GM23338 (cell line): Measurements from ENCODE around the gene USP16. TPM values are rescaled to one million over a fixed set of nuclear protein-coding genes. Genes with fewer than 3 reads are reported as not detected.

Experiments
- ATAC-seq: fragments of 200-7000 bp; cut with Tn5 transposase; 3 replicates; pipeline ENCODE4 v1.9.1; 2020
- DNase-seq: peaks from one replicate; pipeline ENCODE4 v3.0.0-alpha.2; 2015; ENCODE audit warnings: low spot score
- H2AFZ ChIP-seq: fragments of 200-600 bp; sonication (generic); 2 replicates; pipeline ENCODE4 v1.8.0; 2016; ENCODE audit warnings: antibody characterized with exemption, mild to moderate bottlenecking, moderate library complexity
- H3F3A ChIP-seq: fragments of 200-600 bp; sonication (generic); replicated peaks from 2 replicates; pipeline ENCODE4 v1.8.0; 2017; ENCODE audit warnings: antibody characterized with exemption, mixed run types, low read depth
- H3K27ac ChIP-seq: fragments of 200-600 bp; sonication (generic); 2 replicates; pipeline ENCODE4 v1.6.1; 2016; ENCODE audit warnings: low read depth
- H3K27me3 ChIP-seq: fragments of 200-600 bp; sonication (generic); 2 replicates; pipeline ENCODE4 v1.8.0; 2016; ENCODE audit warnings: mild to moderate bottlenecking, mixed run types, moderate library complexity; ENCODE audit not compliant: insufficient read depth
- H3K36me3 ChIP-seq: fragments of 200-600 bp; sonication (generic); 2 replicates; pipeline ENCODE4 v1.8.0; 2016; ENCODE audit warnings: mild to moderate bottlenecking; ENCODE audit not compliant: insufficient read depth
- H3K4me1 ChIP-seq: fragments of 200-600 bp; sonication (generic); 2 replicates; pipeline ENCODE4 v1.8.0; 2016; ENCODE audit warnings: mild to moderate bottlenecking, moderate library complexity; ENCODE audit not compliant: insufficient read depth
- H3K4me2 ChIP-seq: fragments of 200-600 bp; sonication (generic); 2 replicates; pipeline ENCODE4 v1.7.1; 2017; ENCODE audit warnings: mixed run types
- H3K4me3 ChIP-seq: fragments of 200-600 bp; sonication (generic); 2 replicates; pipeline ENCODE4 v1.6.1; 2016; ENCODE audit warnings: mixed run types
- H3K79me2 ChIP-seq: fragments of 200-600 bp; sonication (generic); replicated peaks from 2 replicates; pipeline ENCODE4 v1.8.0; 2017; ENCODE audit warnings: mild to moderate bottlenecking; ENCODE audit not compliant: insufficient read depth
- H3K9me2 ChIP-seq: fragments of 200-600 bp; sonication (generic); 2 replicates; pipeline ENCODE4 v1.8.0; 2017; ENCODE audit not compliant: insufficient read depth
- H4K20me1 ChIP-seq: fragments of 200-600 bp; sonication (generic); replicated peaks from 2 replicates; pipeline ENCODE4 v1.8.0; 2017; ENCODE audit warnings: mild to moderate bottlenecking; ENCODE audit not compliant: insufficient read depth
- H3K27ac Mint-ChIP-seq: 2 replicates; pipeline ENCODE4 v1.8.0; 2020; ENCODE audit warnings: inconsistent platforms, mild to moderate bottlenecking, moderate library complexity, mixed read lengths
- H3K27me3 Mint-ChIP-seq: 3 replicates; pipeline ENCODE4 v1.8.0; 2022; ENCODE audit warnings: low read depth, mild to moderate bottlenecking, moderate library complexity, mixed read lengths, inconsistent platforms; ENCODE audit not compliant: insufficient read depth, poor library complexity
- H3K36me3 Mint-ChIP-seq: 3 replicates; pipeline ENCODE4 v1.8.0; 2021; ENCODE audit warnings: low read depth, mild to moderate bottlenecking, inconsistent platforms, moderate library complexity, mixed read lengths
- H3K4me1 Mint-ChIP-seq: 3 replicates; pipeline ENCODE4 v1.8.0; 2020; ENCODE audit warnings: mild to moderate bottlenecking, inconsistent platforms, mixed read lengths
- H3K4me3 Mint-ChIP-seq: 3 replicates; pipeline ENCODE4 v1.8.0; 2021; ENCODE audit warnings: moderate library complexity, mild to moderate bottlenecking, inconsistent platforms, mixed read lengths
- H3K9me3 Mint-ChIP-seq: 3 replicates; pipeline ENCODE4 v1.8.0; 2020; ENCODE audit warnings: moderate library complexity, mild to moderate bottlenecking, inconsistent platforms, mixed read lengths
- CREB1 ChIP-seq: fragments of 250-450 bp; sonication (Bioruptor Pico); IDR thresholded peaks from 2 replicates; pipeline ENCODE4 v1.5.0; 2020; ENCODE audit warnings: low read depth, mild to moderate bottlenecking, moderate library complexity
- EZH2 ChIP-seq: fragments of 200-600 bp; sonication (generic); IDR thresholded peaks from one replicate; pipeline ENCODE4 v1.8.0; 2017; ENCODE audit warnings: antibody characterized with exemption, mild to moderate bottlenecking, low read depth; ENCODE audit not compliant: unreplicated experiment
- EZH2phosphoT487 ChIP-seq: fragments of 200-600 bp; sonication (generic); IDR thresholded peaks from one replicate; pipeline ENCODE4 v1.8.1; 2018; ENCODE audit warnings: antibody characterized with exemption; ENCODE audit not compliant: unreplicated experiment
- JUNB ChIP-seq: IDR thresholded peaks from one replicate; pipeline ENCODE4 v1.6.1; 2016; ENCODE audit warnings: antibody characterized with exemption; ENCODE audit not compliant: unreplicated experiment
- NANOG ChIP-seq: IDR thresholded peaks from 2 replicates; pipeline ENCODE4 v1.6.1; 2016; ENCODE audit warnings: antibody characterized with exemption, borderline replicate concordance
- POLR2AphosphoS5 ChIP-seq: IDR thresholded peaks from 2 replicates; pipeline ENCODE4 v1.6.1; 2016; ENCODE audit warnings: antibody characterized with exemption, low read depth
- STAT1 ChIP-seq: IDR thresholded peaks from one replicate; pipeline ENCODE4 v1.6.1; 2016; ENCODE audit warnings: antibody characterized with exemption; ENCODE audit not compliant: unreplicated experiment
- ZNF114 ChIP-seq: fragments of 250-450 bp; sonication (Bioruptor Pico); IDR thresholded peaks from 2 replicates; pipeline ENCODE4 v1.5.0; 2020; ENCODE audit warnings: mild to moderate bottlenecking, moderate library complexity
- ZNF331 ChIP-seq: fragments of 250-450 bp; sonication (Bioruptor Pico); IDR thresholded peaks from 2 replicates; pipeline ENCODE4 v1.5.0; 2020; ENCODE audit warnings: low read depth, mild to moderate bottlenecking, moderate library complexity
- polyA plus RNA-seq: library from polyadenylated mRNA; unstranded; fragments of >200 nt; fragmentation: Nextera tagmentation; extraction: Ambion mirVana; gene quantifications from 2 replicates; pipeline ENCODE4 v1.2.1, GENCODE V29; 2016
- total RNA-seq: library from RNA; depleted of rRNA; stranded (reverse); fragments of >200 nt; shearing (Covaris generic); gene quantifications from 2 replicates; pipeline ENCODE4 v1.2.3, GENCODE V29; 2014
- TF ChIP-seq, protein P1 (sequence below): fragments of 250-450 bp; sonication (Bioruptor Pico); IDR thresholded peaks from 2 replicates; pipeline ENCODE4 v1.5.0; 2020; ENCODE audit warnings: mild to moderate bottlenecking, moderate library complexity
- TF ChIP-seq, protein P2 (sequence below): IDR thresholded peaks from 2 replicates; pipeline ENCODE4 v1.6.1; 2016; ENCODE audit warnings: antibody characterized with exemption
- TF ChIP-seq, protein P3 (sequence below), 2 experiments: fragments of 200-600 bp in 1 of 2; sonication (generic) in 1 of 2; conservative IDR thresholded peaks; 2 replicates each; pipeline versions ENCODE4 v1.5.1 to v1.6.1; 2016 to 2017; ENCODE audit warnings: antibody characterized with exemption in 2 of 2, low read depth in 2 of 2, mild to moderate bottlenecking in 2 of 2, moderate library complexity in 1 of 2
- TF ChIP-seq, protein P4 (sequence below): IDR thresholded peaks from one replicate; pipeline ENCODE4 v1.6.1; 2018; ENCODE audit warnings: antibody characterized with exemption; ENCODE audit not compliant: unreplicated experiment

USP16 gene
- total and polyA plus RNA-seq, 2 experiments from 2014 or later, result 19.7 to 70.4 TPM

DNA sequence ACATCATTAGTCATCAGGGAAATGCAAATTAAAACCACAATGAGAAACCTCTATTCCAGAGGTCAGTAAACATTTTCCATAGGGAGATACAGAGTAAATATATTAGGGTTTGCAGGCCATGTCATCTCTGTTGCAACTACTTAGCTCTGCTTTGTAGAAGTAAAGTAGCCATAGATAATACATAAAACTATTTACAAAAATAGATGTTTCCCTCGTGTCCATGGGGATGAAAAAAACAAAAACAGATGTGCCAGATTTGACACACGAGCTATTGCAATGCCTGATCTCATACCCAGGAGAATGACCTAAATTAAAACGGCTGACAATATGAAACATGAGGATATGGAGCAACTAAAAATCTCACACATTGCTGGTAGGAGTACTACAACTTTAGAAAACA, 49.1 kb upstream of the USP16 start (continued):
- TF ChIP-seq CREB1 (CRISPR knock-in tag), result no peak

DNA sequence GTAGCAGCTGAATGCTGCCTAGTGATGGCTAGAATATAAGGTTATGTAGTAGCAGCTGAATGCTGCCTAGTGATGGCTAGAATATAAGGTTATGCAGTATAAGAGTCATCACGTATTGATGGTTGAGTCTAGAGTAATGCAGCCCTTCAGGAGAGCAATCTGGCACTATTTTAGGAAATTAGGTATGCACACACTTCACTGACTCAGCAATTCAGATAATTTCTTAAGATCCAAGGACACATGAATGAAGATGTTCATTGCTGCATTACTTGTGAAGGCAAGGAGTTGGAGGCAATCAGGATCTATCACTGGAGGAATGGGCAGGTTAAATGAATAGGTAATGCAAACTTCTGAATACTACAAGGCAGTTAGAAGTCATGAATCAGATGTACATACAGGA, 45.4 kb upstream of the USP16 start:
- peaks cover 11% of the 10 kb centered on the region for H3K36me3 ChIP-seq
- Mint-ChIP-seq H3K27ac (no peak overlapping the region), H3K36me3 (peaks cover 22% of the 10 kb centered on the region; the same call in 2 of the 3 replicates), H3K27me3 (no peaks in the 10 kb centered on the region), H3K4me1 (no peaks in the 10 kb centered on the region), H3K4me3 (no peak overlapping the region), H3K9me3 (no peaks in the 10 kb centered on the region)
- H3K79me2 ChIP-seq, result no peaks in the 10 kb centered on the region
- no peak overlapping the region for H3K27ac ChIP-seq
- H3K4me2 ChIP-seq, result no peak overlapping the region
- H3K4me1 ChIP-seq, result no peaks in the 10 kb centered on the region
- H2AFZ ChIP-seq, result no peak overlapping the region
- no peaks in the 10 kb centered on the region; the same call in 1 of the 2 replicates for H4K20me1 ChIP-seq
- H3K4me3 ChIP-seq, result no peak overlapping the region
- TF ChIP-seq POLR2AphosphoS5, result no peak
- TF ChIP-seq, protein P1, sequence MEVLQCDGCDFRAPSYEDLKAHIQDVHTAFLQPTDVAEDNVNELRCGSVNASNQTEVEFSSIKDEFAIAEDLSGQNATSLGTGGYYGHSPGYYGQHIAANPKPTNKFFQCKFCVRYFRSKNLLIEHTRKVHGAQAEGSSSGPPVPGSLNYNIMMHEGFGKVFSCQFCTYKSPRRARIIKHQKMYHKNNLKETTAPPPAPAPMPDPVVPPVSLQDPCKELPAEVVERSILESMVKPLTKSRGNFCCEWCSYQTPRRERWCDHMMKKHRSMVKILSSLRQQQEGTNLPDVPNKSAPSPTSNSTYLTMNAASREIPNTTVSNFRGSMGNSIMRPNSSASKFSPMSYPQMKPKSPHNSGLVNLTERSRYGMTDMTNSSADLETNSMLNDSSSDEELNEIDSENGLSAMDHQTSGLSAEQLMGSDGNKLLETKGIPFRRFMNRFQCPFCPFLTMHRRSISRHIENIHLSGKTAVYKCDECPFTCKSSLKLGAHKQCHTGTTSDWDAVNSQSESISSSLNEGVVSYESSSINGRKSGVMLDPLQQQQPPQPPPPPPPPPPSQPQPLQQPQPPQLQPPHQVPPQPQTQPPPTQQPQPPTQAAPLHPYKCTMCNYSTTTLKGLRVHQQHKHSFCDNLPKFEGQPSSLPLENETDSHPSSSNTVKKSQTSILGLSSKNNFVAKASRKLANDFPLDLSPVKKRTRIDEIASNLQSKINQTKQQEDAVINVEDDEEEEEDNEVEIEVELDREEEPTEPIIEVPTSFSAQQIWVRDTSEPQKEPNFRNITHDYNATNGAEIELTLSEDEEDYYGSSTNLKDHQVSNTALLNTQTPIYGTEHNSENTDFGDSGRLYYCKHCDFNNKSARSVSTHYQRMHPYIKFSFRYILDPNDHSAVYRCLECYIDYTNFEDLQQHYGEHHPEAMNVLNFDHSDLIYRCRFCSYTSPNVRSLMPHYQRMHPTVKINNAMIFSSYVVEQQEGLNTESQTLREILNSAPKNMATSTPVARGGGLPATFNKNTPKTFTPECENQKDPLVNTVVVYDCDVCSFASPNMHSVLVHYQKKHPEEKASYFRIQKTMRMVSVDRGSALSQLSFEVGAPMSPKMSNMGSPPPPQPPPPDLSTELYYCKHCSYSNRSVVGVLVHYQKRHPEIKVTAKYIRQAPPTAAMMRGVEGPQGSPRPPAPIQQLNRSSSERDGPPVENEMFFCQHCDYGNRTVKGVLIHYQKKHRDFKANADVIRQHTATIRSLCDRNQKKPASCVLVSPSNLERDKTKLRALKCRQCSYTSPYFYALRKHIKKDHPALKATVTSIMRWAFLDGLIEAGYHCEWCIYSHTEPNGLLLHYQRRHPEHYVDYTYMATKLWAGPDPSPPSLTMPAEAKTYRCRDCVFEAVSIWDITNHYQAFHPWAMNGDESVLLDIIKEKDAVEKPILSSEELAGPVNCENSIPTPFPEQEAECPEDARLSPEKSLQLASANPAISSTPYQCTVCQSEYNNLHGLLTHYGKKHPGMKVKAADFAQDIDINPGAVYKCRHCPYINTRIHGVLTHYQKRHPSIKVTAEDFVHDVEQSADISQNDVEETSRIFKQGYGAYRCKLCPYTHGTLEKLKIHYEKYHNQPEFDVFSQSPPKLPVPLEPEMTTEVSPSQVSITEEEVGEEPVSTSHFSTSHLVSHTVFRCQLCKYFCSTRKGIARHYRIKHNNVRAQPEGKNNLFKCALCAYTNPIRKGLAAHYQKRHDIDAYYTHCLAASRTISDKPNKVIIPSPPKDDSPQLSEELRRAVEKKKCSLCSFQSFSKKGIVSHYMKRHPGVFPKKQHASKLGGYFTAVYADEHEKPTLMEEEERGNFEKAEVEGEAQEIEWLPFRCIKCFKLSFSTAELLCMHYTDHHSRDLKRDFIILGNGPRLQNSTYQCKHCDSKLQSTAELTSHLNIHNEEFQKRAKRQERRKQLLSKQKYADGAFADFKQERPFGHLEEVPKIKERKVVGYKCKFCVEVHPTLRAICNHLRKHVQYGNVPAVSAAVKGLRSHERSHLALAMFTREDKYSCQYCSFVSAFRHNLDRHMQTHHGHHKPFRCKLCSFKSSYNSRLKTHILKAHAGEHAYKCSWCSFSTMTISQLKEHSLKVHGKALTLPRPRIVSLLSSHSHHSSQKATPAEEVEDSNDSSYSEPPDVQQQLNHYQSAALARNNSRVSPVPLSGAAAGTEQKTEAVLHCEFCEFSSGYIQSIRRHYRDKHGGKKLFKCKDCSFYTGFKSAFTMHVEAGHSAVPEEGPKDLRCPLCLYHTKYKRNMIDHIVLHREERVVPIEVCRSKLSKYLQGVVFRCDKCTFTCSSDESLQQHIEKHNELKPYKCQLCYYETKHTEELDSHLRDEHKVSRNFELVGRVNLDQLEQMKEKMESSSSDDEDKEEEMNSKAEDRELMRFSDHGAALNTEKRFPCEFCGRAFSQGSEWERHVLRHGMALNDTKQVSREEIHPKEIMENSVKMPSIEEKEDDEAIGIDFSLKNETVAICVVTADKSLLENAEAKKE (CRISPR knock-in tag), result no peak
- TF ChIP-seq, protein P2, sequence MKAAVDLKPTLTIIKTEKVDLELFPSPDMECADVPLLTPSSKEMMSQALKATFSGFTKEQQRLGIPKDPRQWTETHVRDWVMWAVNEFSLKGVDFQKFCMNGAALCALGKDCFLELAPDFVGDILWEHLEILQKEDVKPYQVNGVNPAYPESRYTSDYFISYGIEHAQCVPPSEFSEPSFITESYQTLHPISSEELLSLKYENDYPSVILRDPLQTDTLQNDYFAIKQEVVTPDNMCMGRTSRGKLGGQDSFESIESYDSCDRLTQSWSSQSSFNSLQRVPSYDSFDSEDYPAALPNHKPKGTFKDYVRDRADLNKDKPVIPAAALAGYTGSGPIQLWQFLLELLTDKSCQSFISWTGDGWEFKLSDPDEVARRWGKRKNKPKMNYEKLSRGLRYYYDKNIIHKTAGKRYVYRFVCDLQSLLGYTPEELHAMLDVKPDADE, result no peak
- TF ChIP-seq NANOG, result no peak
- no peak for TF ChIP-seq STAT1
- no peak for TF ChIP-seq ZNF331 (CRISPR knock-in tag)
- TF ChIP-seq JUNB, result no peak
- TF ChIP-seq, protein P3, sequence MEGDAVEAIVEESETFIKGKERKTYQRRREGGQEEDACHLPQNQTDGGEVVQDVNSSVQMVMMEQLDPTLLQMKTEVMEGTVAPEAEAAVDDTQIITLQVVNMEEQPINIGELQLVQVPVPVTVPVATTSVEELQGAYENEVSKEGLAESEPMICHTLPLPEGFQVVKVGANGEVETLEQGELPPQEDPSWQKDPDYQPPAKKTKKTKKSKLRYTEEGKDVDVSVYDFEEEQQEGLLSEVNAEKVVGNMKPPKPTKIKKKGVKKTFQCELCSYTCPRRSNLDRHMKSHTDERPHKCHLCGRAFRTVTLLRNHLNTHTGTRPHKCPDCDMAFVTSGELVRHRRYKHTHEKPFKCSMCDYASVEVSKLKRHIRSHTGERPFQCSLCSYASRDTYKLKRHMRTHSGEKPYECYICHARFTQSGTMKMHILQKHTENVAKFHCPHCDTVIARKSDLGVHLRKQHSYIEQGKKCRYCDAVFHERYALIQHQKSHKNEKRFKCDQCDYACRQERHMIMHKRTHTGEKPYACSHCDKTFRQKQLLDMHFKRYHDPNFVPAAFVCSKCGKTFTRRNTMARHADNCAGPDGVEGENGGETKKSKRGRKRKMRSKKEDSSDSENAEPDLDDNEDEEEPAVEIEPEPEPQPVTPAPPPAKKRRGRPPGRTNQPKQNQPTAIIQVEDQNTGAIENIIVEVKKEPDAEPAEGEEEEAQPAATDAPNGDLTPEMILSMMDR (conservative IDR thresholded peaks at IDR 0.05; ENCODE audit: low read depth in 2 of 2), result no peak
- no peak for TF ChIP-seq EZH2phosphoT487
- TF ChIP-seq EZH2, result no peak
- TF ChIP-seq, protein P4, sequence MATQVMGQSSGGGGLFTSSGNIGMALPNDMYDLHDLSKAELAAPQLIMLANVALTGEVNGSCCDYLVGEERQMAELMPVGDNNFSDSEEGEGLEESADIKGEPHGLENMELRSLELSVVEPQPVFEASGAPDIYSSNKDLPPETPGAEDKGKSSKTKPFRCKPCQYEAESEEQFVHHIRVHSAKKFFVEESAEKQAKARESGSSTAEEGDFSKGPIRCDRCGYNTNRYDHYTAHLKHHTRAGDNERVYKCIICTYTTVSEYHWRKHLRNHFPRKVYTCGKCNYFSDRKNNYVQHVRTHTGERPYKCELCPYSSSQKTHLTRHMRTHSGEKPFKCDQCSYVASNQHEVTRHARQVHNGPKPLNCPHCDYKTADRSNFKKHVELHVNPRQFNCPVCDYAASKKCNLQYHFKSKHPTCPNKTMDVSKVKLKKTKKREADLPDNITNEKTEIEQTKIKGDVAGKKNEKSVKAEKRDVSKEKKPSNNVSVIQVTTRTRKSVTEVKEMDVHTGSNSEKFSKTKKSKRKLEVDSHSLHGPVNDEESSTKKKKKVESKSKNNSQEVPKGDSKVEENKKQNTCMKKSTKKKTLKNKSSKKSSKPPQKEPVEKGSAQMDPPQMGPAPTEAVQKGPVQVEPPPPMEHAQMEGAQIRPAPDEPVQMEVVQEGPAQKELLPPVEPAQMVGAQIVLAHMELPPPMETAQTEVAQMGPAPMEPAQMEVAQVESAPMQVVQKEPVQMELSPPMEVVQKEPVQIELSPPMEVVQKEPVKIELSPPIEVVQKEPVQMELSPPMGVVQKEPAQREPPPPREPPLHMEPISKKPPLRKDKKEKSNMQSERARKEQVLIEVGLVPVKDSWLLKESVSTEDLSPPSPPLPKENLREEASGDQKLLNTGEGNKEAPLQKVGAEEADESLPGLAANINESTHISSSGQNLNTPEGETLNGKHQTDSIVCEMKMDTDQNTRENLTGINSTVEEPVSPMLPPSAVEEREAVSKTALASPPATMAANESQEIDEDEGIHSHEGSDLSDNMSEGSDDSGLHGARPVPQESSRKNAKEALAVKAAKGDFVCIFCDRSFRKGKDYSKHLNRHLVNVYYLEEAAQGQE, result no peak
- no peak for TF ChIP-seq ZNF114 (CRISPR knock-in tag)
- no peak for TF ChIP-seq CREB1 (CRISPR knock-in tag)
- no peaks in the 10 kb centered on the region for H3K9me2 ChIP-seq
- H3K27me3 ChIP-seq, result no peaks in the 10 kb centered on the region
- DNase-seq, result no peak
- no peaks in the 10 kb centered on the region for H3F3A ChIP-seq
- no peak for ATAC-seq
